AG20443 (cell line): ENCODE results near the gene SEPTIN5.
A peak's percentile ranks its signal among the peaks of the same experiment; 100 is the strongest.
"Not testable (repeated sequence)": the region's sequence is repeated elsewhere in the genome, so short reads cannot be mapped to it uniquely, and the experiment has no call there.

ENCODE experiments used
- DNase-seq: peaks from one replicate; pipeline ENCODE4 v3.0.0; 2012; ENCODE audit warnings: low spot score, mixed read lengths

The SEPTIN5 gene

GRCh38 chr22:19720150-19720827 lies 6.0 kb downstream of the SEPTIN5 start:
- DNase-seq = no peak

GRCh38 chr22:19720999-19721329 lies 6.7 kb downstream of the SEPTIN5 start:
- DNase-seq = no peak

- DNase-seq = no peak
These were observed 7.3 kb downstream of the SEPTIN5 start for GRCh38 chr22:19721330-19722177.

GRCh38 chr22:19722178-19722981 lies 8.1 kb downstream of the SEPTIN5 start:
- no peak for DNase-seq

DNA sequence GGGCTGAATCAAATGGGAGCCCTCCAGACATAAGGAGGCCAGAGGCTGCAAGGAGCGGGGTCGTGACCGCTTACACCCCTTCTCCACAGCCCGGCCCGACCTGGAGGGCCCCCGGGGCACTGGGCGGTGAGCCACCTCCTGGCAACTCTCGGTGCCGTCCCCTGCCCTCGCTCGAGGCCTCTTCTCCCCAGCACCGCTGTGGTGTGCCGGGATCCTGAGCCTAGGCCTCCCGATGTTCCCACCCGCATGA lies 8.6 kb downstream of the SEPTIN5 start:
- DNase-seq = no peak

DNA sequence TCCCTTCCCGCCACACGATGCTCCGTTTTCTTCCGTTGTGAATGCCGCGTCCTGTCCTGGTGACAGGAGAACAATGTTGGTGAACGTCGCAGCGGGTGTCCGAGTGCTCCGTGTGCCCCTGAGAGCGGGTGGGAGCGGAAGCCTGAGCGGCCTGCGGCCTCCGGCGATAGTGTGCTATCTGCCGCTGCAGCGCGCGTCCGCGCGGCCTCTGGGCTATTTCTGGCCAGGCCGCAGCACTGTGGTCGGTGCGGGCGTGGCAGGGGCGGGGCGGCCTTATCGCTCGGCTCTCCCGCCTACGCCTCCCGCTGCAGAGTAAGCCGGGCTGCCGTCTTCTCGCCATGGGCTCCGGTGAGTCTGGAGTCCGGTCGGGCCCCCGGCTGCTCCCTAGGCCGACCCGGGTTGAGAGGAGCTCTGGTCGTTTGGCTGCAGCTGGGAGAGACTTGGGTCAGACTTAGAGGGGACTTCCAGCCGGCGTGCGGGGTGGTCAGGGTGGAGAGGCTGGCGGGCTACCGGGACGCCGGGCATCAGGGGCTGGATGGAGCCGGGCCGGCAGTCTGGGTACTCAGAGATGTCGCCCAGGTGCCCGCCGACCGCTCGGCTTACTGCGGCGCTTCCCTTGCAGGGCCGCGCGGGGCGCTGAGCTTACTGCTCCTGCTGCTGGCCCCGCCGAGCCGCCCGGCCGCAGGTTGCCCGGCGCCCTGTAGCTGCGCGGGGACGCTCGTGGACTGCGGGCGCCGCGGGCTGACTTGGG lies 9.1 kb downstream of the SEPTIN5 start, which contains the start of gene GP1BB:
TSS of gene GP1BB (plus strand) at position 308 of the 751 bp plus-strand sequence. CDS start at position 339, 31 bp downstream.
- DNase-seq = no peak

- no peak for DNase-seq
These were observed 9.9 kb downstream of the SEPTIN5 start for GRCh38 chr22:19723983-19724827.

DNA sequence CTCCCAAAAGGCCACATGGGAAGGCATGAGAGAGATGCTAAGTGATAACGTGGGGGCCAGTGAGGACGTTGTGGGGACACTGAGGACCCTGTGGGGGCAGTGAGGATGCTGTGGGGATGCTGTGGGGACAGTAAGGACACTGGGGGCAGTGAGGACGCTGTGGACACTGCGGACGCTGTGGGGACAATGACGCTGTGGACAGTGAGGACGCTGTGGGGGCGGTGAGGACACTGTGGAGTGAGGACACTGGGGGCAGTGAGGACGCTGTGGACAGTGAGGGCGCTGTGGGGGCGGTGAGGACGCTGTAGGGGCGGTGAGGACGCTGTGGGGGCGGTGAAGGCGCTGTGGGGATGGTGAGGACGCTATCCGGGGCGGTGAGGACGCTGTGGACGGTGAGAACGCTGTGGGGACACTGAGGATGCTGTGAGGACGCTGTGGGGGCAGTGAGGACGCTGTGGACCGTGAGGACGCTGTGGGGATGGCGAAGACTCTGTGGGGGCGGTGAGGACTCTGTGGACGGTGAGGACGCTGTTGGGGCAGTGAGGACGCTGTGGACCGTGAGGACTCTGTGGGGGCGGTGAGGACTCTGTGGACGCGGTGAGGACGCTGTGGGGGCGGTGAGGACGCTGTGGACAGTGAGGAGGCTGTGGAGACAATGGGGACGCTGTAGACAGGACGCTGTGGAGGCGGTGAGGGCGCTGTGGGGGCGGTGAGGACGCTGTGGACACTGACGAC lies 10.8 kb downstream of the SEPTIN5 start:
- no peak for DNase-seq

DNA sequence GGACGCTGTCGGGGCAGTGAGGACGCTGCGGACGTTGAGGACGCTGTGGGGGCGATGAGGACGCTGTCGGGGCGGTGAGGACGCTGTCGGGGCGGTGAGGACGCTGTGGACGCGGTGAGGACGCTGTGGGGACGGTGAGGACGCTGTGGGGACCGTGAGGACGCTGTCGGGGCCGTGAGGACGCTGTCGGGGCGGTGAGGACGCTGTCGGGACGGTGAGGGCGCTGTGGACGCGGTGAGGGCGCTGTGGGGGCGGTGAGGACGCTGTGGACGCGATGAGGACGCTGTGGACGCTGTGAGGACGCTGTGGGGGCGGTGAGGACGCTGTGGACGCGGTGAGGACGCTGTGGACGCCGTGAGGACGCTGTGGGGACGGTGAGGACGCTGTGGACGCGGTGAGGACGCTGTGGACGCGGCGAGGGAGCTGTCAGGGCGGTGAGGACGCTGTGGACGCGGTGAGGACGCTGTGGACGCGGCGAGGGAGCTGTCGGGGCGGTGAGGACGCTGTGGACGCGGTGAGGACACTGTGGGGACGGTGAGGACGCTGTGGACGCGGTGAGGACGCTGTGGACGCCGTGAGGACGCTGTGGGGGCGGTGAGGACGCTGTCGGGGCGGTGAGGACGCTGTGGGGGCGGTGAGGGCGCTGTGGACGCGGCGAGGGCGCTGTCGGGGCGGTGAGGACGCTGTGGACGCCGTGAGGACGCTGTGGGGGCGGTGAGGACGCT lies 11.9 kb downstream of the SEPTIN5 start:
- not testable (repeated sequence) for DNase-seq

DNA sequence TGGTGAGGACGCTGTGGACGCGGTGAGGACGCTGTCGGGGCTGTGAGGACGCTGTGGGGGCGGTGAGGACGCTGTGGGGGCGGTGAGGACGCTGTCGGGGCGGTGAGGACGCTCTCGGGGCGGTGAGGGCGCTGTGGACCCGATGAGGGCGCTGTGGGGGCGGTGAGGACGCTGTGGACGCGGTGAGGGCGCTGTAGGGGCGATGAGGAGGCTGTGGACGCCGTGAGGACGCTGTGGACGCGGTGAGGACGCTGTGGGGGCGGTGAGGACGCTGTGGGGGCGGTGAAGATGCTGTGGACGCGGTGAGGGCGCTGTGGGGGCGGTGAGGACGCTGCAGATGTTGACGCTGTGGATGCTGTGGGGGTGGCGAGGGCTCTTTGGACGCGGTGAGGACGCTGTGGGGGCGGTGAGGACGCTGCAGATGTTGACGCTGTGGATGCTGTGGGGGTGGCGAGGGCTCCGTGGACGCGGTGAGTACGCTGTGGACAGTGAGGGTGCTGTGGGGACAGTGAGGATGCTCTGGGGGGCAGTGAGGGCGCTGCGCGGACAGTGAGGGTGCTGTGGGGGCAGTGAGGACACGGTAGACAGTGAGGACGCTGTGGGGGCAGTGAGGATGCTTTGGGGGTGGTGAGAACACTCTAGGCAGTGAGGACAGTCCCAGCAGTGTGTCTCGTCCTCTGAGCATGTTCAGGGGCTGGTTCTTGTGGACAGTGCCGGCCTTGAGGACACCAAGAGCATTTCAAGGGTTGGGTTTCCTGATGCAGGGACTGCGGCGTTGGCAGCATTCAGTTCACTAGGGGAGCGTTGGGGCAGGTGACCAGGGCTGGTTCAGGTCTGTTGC lies 13.2 kb downstream of the SEPTIN5 start:
- no peak for DNase-seq

GRCh38 chr22:19728271-19728670 lies 14.0 kb downstream of the SEPTIN5 start:
- no peak for DNase-seq

GRCh38 chr22:19728836-19729235 lies 14.5 kb downstream of the SEPTIN5 start:
- DNase-seq = no peak

DNA sequence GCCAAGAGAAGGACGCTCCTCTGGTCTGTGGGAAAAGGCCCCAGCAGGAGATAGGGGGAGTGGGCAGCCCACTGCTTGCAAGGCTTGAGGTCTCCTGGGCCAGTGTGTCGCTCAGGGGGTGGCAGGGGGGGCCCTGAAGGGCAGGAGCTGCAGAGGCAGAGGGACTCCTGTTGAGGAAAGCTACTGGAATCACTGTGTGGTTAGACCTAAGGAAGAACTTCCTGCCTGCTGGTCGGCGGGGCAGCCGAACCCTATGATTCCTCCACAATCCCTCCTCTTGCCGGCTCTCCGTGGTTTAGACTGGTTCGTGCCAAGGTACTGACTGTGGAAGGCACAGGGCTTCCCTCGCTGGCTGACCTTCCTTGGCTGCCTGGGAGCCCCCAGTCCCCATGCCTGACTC lies 15.2 kb downstream of the SEPTIN5 start:
- DNase-seq = no peak

GRCh38 chr22:19730198-19730597 lies 15.9 kb downstream of the SEPTIN5 start:
- no peak for DNase-seq

DNA sequence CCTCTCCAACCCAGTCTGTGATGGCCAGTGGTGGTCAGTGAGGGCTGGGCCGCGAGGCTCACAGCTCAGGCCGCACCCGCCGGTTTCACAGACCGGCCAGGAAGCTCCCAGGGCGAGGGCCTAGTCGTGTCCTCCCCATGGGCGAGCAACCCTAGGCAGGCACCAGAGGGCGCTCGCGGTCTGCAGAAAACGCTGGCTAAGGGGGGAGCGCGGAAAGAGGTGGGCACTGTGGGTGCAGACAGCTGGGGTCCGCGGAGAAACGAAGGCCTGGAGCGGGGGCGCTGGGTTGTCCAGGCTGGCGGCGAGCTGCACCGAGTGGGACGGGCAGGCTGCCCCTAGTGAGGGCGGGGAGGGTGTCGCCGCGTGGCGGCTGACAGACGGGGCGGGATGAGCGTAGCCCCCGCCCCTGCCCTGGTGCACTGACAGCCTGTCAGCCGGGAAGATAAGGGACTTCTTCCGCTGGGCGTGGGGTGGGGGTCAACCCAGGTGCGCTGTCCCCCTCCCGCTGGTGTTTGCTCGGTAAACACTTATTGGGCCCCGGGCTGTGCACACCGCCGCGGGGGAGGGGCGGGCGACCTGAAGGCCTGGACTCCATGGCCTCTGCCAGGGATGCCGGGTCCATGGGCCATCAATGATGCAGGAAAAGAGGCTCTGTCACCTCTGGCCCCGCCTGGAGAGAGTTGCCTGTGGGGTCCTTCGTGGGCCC lies 16.5 kb downstream of the SEPTIN5 start:
- peak; percentile 94 for DNase-seq

GRCh38 chr22:19731361-19732135 lies 17.2 kb downstream of the SEPTIN5 start:
- DNase-seq = no peak

- DNase-seq = no peak
These were observed 18.3 kb downstream of the SEPTIN5 start for GRCh38 chr22:19732403-19733113.
